Neural cell (in vitro differentiated cells): ENCODE results near the gene HEMK1. TPM values are rescaled to one million over a fixed set of nuclear protein-coding genes. Genes with fewer than 3 reads are reported as not detected.

Experiments
- H2AFZ ChIP-seq: fragments of 200-600, 300-800 bp; sonication (generic), shearing (Covaris generic); 2 replicates; pipeline ENCODE4 v1.6.0; 2014; ENCODE audit warnings: low read depth, mild to moderate bottlenecking, antibody characterized with exemption, low read length, moderate library complexity
- H3F3A ChIP-seq: fragments of 200-600 bp; shearing (Covaris generic); 2 replicates; pipeline ENCODE4 v1.6.1; 2016; ENCODE audit warnings: mild to moderate bottlenecking, moderate library complexity, mixed read lengths, antibody characterized with exemption, low read length; ENCODE audit not compliant: insufficient read depth, poor library complexity, severe bottlenecking
- H3K27ac ChIP-seq: fragments of 200-600, 300-800 bp; sonication (generic), shearing (Covaris generic); 2 replicates; pipeline ENCODE4 v1.5.1; 2014; ENCODE audit warnings: mild to moderate bottlenecking, low read length, moderate library complexity
- H3K27me3 ChIP-seq: fragments of 300-800, 200-600 bp; sonication (generic), shearing (Covaris generic); 2 replicates; pipeline ENCODE4 v1.6.0; 2014; ENCODE audit warnings: mild to moderate bottlenecking, low read depth, low read length, moderate library complexity; ENCODE audit not compliant: insufficient read depth
- H3K36me3 ChIP-seq: fragments of 300-800, 200-600 bp; sonication (generic), shearing (Covaris generic); 2 replicates; pipeline ENCODE4 v1.5.1; 2014; ENCODE audit warnings: mild to moderate bottlenecking, antibody characterized with exemption, low read length, moderate library complexity; ENCODE audit not compliant: insufficient read depth
- H3K4me2 ChIP-seq: fragments of 300-800, 200-600 bp; sonication (generic), shearing (Covaris generic); 2 replicates; pipeline ENCODE4 v1.6.0; 2014; ENCODE audit warnings: mild to moderate bottlenecking, low read length
- H3K4me3 ChIP-seq: fragments of 300-800, 200-600 bp; sonication (generic), shearing (Covaris generic); 2 replicates; pipeline ENCODE4 v1.5.1; 2014; ENCODE audit warnings: mild to moderate bottlenecking, low read length, moderate library complexity
- H3K79me2 ChIP-seq: fragments of 200-600 bp; shearing (Covaris generic); replicated peaks from 2 replicates; pipeline ENCODE4 v1.6.0; 2014; ENCODE audit warnings: mild to moderate bottlenecking, low read length, moderate library complexity; ENCODE audit not compliant: insufficient read depth
- H3K9ac ChIP-seq: fragments of 300-800, 200-600 bp; sonication (generic), shearing (Covaris generic); 2 replicates; pipeline ENCODE4 v1.6.1; 2016; ENCODE audit warnings: mild to moderate bottlenecking, low read length, mixed read lengths
- H3K9me2 ChIP-seq: fragments of 200-600 bp; shearing (Covaris generic); 2 replicates; pipeline ENCODE4 v1.6.1; 2016; ENCODE audit warnings: mild to moderate bottlenecking, low read length, mixed read lengths; ENCODE audit not compliant: insufficient read depth
- H3K9me3 ChIP-seq: fragments of 200-600, 300-800 bp; sonication (generic), shearing (Covaris generic); 2 replicates; pipeline ENCODE4 v1.6.1; 2016; ENCODE audit warnings: mild to moderate bottlenecking, mixed run types, low read length, moderate library complexity, mixed read lengths
- H4K20me1 ChIP-seq: fragments of 200-600 bp; shearing (Covaris generic); 2 replicates; pipeline ENCODE4 v1.6.1; 2016; ENCODE audit warnings: mild to moderate bottlenecking, mixed run types; ENCODE audit not compliant: insufficient read depth
- CTCF ChIP-seq: fragments of 450-650 bp; IDR thresholded peaks from 2 replicates; pipeline ENCODE4 v1.5.1; 2014; ENCODE audit warnings: antibody characterized with exemption, mild to moderate bottlenecking, moderate library complexity; ENCODE audit not compliant: poor library complexity, severe bottlenecking
- EP300 ChIP-seq: fragments of 450-650 bp; conservative IDR thresholded peaks from 2 replicates; pipeline ENCODE4 v1.6.1; 2014; ENCODE audit warnings: antibody characterized with exemption, mild to moderate bottlenecking, moderate library complexity; ENCODE audit not compliant: poor library complexity, severe bottlenecking
- EZH2 ChIP-seq: fragments of 200-600, 300-800 bp; shearing (Covaris generic), sonication (generic); IDR thresholded peaks from 2 replicates; pipeline ENCODE4 v1.6.1; 2014; ENCODE audit warnings: antibody characterized with exemption, low read length, borderline replicate concordance, mild to moderate bottlenecking; ENCODE audit not compliant: insufficient read depth, poor library complexity, severe bottlenecking
- MXI1 ChIP-seq: fragments of 450-650 bp; conservative IDR thresholded peaks from 2 replicates; pipeline ENCODE4 v1.6.1; 2014; ENCODE audit warnings: antibody characterized with exemption, mild to moderate bottlenecking; ENCODE audit not compliant: poor library complexity, severe bottlenecking
- POLR2AphosphoS5 ChIP-seq: IDR thresholded peaks from 2 replicates; pipeline ENCODE4 v1.6.1; 2012
- RAD21 ChIP-seq: fragments of 450-650 bp; conservative IDR thresholded peaks from 2 replicates; pipeline ENCODE4 v1.6.1; 2014; ENCODE audit warnings: antibody characterized with exemption, mild to moderate bottlenecking, moderate library complexity
- SMC3 ChIP-seq: fragments of 450-650 bp; conservative IDR thresholded peaks from 2 replicates; pipeline ENCODE4 v1.6.1; 2014; ENCODE audit warnings: antibody characterized with exemption, mild to moderate bottlenecking, moderate library complexity; ENCODE audit not compliant: poor library complexity
- TAF1 ChIP-seq: IDR thresholded peaks from 2 replicates; pipeline ENCODE4 v1.6.1; 2012; ENCODE audit warnings: low read depth
- polyA plus RNA-seq: library from polyadenylated mRNA; depleted of rRNA; stranded (reverse); fragments of >200 nt; gene quantifications from 2 replicates; pipeline ENCODE4 v1.2.3, GENCODE V29; 2014
- TF ChIP-seq, protein P1 (sequence below): IDR thresholded peaks from 2 replicates; pipeline ENCODE4 v1.6.1; 2012; ENCODE audit warnings: borderline replicate concordance

The HEMK1 gene
- polyA plus RNA-seq, 1 donor from 2014 or later = 24.4 TPM

DNA sequence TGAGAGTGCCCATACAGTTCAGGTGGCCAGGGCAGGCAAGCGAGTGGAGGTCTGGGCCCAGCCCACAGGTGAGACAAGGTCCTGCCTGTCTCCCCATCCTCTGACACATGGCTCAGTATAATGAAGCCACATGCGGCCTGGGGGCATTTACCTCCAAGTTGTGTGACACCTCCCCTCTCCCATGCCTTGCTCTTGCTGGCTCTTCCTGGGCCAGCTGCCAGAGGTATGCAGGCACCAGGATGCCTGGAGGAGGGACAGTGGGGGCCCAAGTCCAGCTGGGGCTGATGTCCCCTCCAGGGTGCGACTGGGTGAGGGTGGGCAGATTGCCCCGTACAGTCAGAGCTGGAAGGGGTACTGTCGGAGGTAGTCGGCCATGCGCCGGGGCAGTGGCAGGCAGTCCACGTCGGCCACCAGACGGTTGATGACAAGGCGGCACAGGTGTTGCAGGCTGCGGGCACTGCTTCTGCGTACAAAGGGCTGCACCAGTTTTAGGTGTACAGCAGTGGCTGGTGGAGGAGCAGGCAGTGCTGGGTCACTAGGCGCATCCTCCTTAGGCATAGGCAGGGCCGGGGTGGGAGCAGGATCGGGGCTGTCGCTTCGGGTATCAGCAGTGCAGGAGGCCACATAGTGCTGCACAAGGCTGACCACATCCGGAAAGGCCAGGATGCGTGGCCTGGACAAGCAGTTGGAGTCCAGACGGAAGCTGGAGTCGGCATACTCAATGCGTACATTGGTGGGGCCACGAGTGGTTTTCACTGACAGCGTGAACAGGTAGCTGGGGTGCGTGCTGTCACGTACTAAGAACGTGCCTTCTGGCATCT, 38.2 kb downstream of the HEMK1 start:
- H3K27me3 ChIP-seq = peaks cover 10% of the 10 kb centered on the region
- no peaks in the 10 kb centered on the region for H3K36me3 ChIP-seq
- no peak overlapping the region for H3K27ac ChIP-seq
- H4K20me1 ChIP-seq = no peaks in the 10 kb centered on the region
- no peak overlapping the region for H3K4me2 ChIP-seq
- no peaks in the 10 kb centered on the region for H3K79me2 ChIP-seq
- no peaks in the 10 kb centered on the region for H3F3A ChIP-seq
- TF ChIP-seq, protein P1, sequence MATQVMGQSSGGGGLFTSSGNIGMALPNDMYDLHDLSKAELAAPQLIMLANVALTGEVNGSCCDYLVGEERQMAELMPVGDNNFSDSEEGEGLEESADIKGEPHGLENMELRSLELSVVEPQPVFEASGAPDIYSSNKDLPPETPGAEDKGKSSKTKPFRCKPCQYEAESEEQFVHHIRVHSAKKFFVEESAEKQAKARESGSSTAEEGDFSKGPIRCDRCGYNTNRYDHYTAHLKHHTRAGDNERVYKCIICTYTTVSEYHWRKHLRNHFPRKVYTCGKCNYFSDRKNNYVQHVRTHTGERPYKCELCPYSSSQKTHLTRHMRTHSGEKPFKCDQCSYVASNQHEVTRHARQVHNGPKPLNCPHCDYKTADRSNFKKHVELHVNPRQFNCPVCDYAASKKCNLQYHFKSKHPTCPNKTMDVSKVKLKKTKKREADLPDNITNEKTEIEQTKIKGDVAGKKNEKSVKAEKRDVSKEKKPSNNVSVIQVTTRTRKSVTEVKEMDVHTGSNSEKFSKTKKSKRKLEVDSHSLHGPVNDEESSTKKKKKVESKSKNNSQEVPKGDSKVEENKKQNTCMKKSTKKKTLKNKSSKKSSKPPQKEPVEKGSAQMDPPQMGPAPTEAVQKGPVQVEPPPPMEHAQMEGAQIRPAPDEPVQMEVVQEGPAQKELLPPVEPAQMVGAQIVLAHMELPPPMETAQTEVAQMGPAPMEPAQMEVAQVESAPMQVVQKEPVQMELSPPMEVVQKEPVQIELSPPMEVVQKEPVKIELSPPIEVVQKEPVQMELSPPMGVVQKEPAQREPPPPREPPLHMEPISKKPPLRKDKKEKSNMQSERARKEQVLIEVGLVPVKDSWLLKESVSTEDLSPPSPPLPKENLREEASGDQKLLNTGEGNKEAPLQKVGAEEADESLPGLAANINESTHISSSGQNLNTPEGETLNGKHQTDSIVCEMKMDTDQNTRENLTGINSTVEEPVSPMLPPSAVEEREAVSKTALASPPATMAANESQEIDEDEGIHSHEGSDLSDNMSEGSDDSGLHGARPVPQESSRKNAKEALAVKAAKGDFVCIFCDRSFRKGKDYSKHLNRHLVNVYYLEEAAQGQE = no peak
- no peak for TF ChIP-seq TAF1
- no peak for TF ChIP-seq EP300
- TF ChIP-seq SMC3 = no peak
- H3K9ac ChIP-seq = no peak overlapping the region
- H3K9me3 ChIP-seq = no peaks in the 10 kb centered on the region
- H3K9me2 ChIP-seq = no peaks in the 10 kb centered on the region
- no peak overlapping the region for H3K4me3 ChIP-seq
- no peak overlapping the region for H2AFZ ChIP-seq

DNA sequence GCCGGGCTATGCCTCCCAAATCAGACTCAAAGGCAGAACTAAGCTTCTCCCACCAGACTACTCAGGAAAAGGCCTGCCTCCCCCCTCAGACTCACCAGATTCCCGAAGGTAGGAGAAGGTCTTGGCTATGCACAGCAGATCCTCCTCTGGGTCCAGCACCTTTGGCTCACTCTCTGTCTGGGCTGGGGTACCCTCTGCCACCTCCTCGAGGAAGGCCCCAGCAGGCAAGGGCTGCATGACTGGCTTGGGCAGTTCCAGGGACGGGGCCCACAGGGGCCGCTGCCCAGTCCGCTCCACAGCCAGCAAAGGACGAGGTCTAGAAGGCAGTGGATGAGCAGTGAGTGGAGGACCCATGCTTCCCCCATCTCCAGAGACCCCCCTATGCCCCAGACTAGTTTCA, 39.0 kb downstream of the HEMK1 start:
- Histone ChIP-seq H3K79me2 (no peaks in the 10 kb centered on the region), H3K27ac (no peak overlapping the region), H3K4me3 (no peak overlapping the region), H4K20me1 (no peaks in the 10 kb centered on the region), H3F3A (no peaks in the 10 kb centered on the region), H3K9ac (no peak overlapping the region), H3K9me2 (no peaks in the 10 kb centered on the region), H2AFZ (no peak overlapping the region), H3K27me3 (peaks cover 14% of the 10 kb centered on the region), H3K9me3 (no peaks in the 10 kb centered on the region), H3K4me2 (no peak overlapping the region), H3K36me3 (no peaks in the 10 kb centered on the region)
- no peak for TF ChIP-seq TAF1
- TF ChIP-seq MXI1 = no peak
- TF ChIP-seq RAD21 = no peak

- no peak overlapping the region for H3K4me2 ChIP-seq
- H3K9me2 ChIP-seq = no peaks in the 10 kb centered on the region
- TF ChIP-seq EP300 (no peak), MXI1 (no peak), SMC3 (no peak), POLR2AphosphoS5 (no peak), TAF1 (no peak), EZH2 (no peak), CTCF (no peak), RAD21 (no peak)
- TF ChIP-seq, protein P1 = no peak
- peaks cover 14% of the 10 kb centered on the region for H3K27me3 ChIP-seq
- no peaks in the 10 kb centered on the region for H3K9me3 ChIP-seq
- no peaks in the 10 kb centered on the region for H3K79me2 ChIP-seq
- H3K36me3 ChIP-seq = no peaks in the 10 kb centered on the region
- H3K9ac ChIP-seq = no peak overlapping the region
- H3F3A ChIP-seq = no peaks in the 10 kb centered on the region
- H4K20me1 ChIP-seq = no peaks in the 10 kb centered on the region
- no peak overlapping the region for H2AFZ ChIP-seq
- no peak overlapping the region for H3K27ac ChIP-seq
- no peak overlapping the region for H3K4me3 ChIP-seq
Measured at GRCh38 chr3:50609071-50609762, 39.9 kb downstream of the HEMK1 start.
